GM23338 (cell line): ENCODE data around the gene TMEM30B. TPM values are rescaled to one million over a fixed set of nuclear protein-coding genes. Genes with fewer than 3 reads are reported as not detected.

Source experiments
- ATAC-seq: fragments of 200-7000 bp; cut with Tn5 transposase; 3 replicates; pipeline ENCODE4 v1.9.1; 2020
- DNase-seq: peaks from one replicate; pipeline ENCODE4 v3.0.0-alpha.2; 2015; ENCODE audit warnings: low spot score
- H2AFZ ChIP-seq: fragments of 200-600 bp; sonication (generic); 2 replicates; pipeline ENCODE4 v1.8.0; 2016; ENCODE audit warnings: antibody characterized with exemption, mild to moderate bottlenecking, moderate library complexity
- H3F3A ChIP-seq: fragments of 200-600 bp; sonication (generic); replicated peaks from 2 replicates; pipeline ENCODE4 v1.8.0; 2017; ENCODE audit warnings: antibody characterized with exemption, mixed run types, low read depth
- H3K27ac ChIP-seq: fragments of 200-600 bp; sonication (generic); 2 replicates; pipeline ENCODE4 v1.6.1; 2016; ENCODE audit warnings: low read depth
- H3K27me3 ChIP-seq: fragments of 200-600 bp; sonication (generic); 2 replicates; pipeline ENCODE4 v1.8.0; 2016; ENCODE audit warnings: mild to moderate bottlenecking, mixed run types, moderate library complexity; ENCODE audit not compliant: insufficient read depth
- H3K36me3 ChIP-seq: fragments of 200-600 bp; sonication (generic); 2 replicates; pipeline ENCODE4 v1.8.0; 2016; ENCODE audit warnings: mild to moderate bottlenecking; ENCODE audit not compliant: insufficient read depth
- H3K4me1 ChIP-seq: fragments of 200-600 bp; sonication (generic); 2 replicates; pipeline ENCODE4 v1.8.0; 2016; ENCODE audit warnings: mild to moderate bottlenecking, moderate library complexity; ENCODE audit not compliant: insufficient read depth
- H3K4me2 ChIP-seq: fragments of 200-600 bp; sonication (generic); 2 replicates; pipeline ENCODE4 v1.7.1; 2017; ENCODE audit warnings: mixed run types
- H3K4me3 ChIP-seq: fragments of 200-600 bp; sonication (generic); 2 replicates; pipeline ENCODE4 v1.6.1; 2016; ENCODE audit warnings: mixed run types
- H3K79me2 ChIP-seq: fragments of 200-600 bp; sonication (generic); replicated peaks from 2 replicates; pipeline ENCODE4 v1.8.0; 2017; ENCODE audit warnings: mild to moderate bottlenecking; ENCODE audit not compliant: insufficient read depth
- H3K9me2 ChIP-seq: fragments of 200-600 bp; sonication (generic); 2 replicates; pipeline ENCODE4 v1.8.0; 2017; ENCODE audit not compliant: insufficient read depth
- H4K20me1 ChIP-seq: fragments of 200-600 bp; sonication (generic); replicated peaks from 2 replicates; pipeline ENCODE4 v1.8.0; 2017; ENCODE audit warnings: mild to moderate bottlenecking; ENCODE audit not compliant: insufficient read depth
- H3K27ac Mint-ChIP-seq: 2 replicates; pipeline ENCODE4 v1.8.0; 2020; ENCODE audit warnings: inconsistent platforms, mild to moderate bottlenecking, moderate library complexity, mixed read lengths
- H3K27me3 Mint-ChIP-seq: 3 replicates; pipeline ENCODE4 v1.8.0; 2022; ENCODE audit warnings: low read depth, mild to moderate bottlenecking, moderate library complexity, mixed read lengths, inconsistent platforms; ENCODE audit not compliant: insufficient read depth, poor library complexity
- H3K36me3 Mint-ChIP-seq: 3 replicates; pipeline ENCODE4 v1.8.0; 2021; ENCODE audit warnings: low read depth, mild to moderate bottlenecking, inconsistent platforms, moderate library complexity, mixed read lengths
- H3K4me1 Mint-ChIP-seq: 3 replicates; pipeline ENCODE4 v1.8.0; 2020; ENCODE audit warnings: mild to moderate bottlenecking, inconsistent platforms, mixed read lengths
- H3K4me3 Mint-ChIP-seq: 3 replicates; pipeline ENCODE4 v1.8.0; 2021; ENCODE audit warnings: moderate library complexity, mild to moderate bottlenecking, inconsistent platforms, mixed read lengths
- H3K9me3 Mint-ChIP-seq: 3 replicates; pipeline ENCODE4 v1.8.0; 2020; ENCODE audit warnings: moderate library complexity, mild to moderate bottlenecking, inconsistent platforms, mixed read lengths
- CTCF ChIP-seq, 2 experiments: fragments of 200-600 bp in 1 of 2; sonication (generic) in 1 of 2; conservative IDR thresholded peaks; 2 replicates each; pipeline versions ENCODE4 v1.5.1 to v1.6.1; 2016 to 2017; ENCODE audit warnings: antibody characterized with exemption in 2 of 2, low read depth in 2 of 2, mild to moderate bottlenecking in 2 of 2, moderate library complexity in 1 of 2
- ETS1 ChIP-seq: IDR thresholded peaks from 2 replicates; pipeline ENCODE4 v1.6.1; 2016; ENCODE audit warnings: antibody characterized with exemption
- JUNB ChIP-seq: IDR thresholded peaks from one replicate; pipeline ENCODE4 v1.6.1; 2016; ENCODE audit warnings: antibody characterized with exemption; ENCODE audit not compliant: unreplicated experiment
- NANOG ChIP-seq: IDR thresholded peaks from 2 replicates; pipeline ENCODE4 v1.6.1; 2016; ENCODE audit warnings: antibody characterized with exemption, borderline replicate concordance
- REST ChIP-seq: IDR thresholded peaks from one replicate; pipeline ENCODE4 v1.6.1; 2018; ENCODE audit warnings: antibody characterized with exemption; ENCODE audit not compliant: unreplicated experiment
- STAT1 ChIP-seq: IDR thresholded peaks from one replicate; pipeline ENCODE4 v1.6.1; 2016; ENCODE audit warnings: antibody characterized with exemption; ENCODE audit not compliant: unreplicated experiment
- ZNF114 ChIP-seq: fragments of 250-450 bp; sonication (Bioruptor Pico); IDR thresholded peaks from 2 replicates; pipeline ENCODE4 v1.5.0; 2020; ENCODE audit warnings: mild to moderate bottlenecking, moderate library complexity
- ZNF331 ChIP-seq: fragments of 250-450 bp; sonication (Bioruptor Pico); IDR thresholded peaks from 2 replicates; pipeline ENCODE4 v1.5.0; 2020; ENCODE audit warnings: low read depth, mild to moderate bottlenecking, moderate library complexity
- polyA plus RNA-seq: library from polyadenylated mRNA; unstranded; fragments of >200 nt; fragmentation: Nextera tagmentation; extraction: Ambion mirVana; gene quantifications from 2 replicates; pipeline ENCODE4 v1.2.1, GENCODE V29; 2016
- total RNA-seq: library from RNA; depleted of rRNA; stranded (reverse); fragments of >200 nt; shearing (Covaris generic); gene quantifications from 2 replicates; pipeline ENCODE4 v1.2.3, GENCODE V29; 2014

TMEM30B gene
- total and polyA plus RNA-seq, 2 experiments from 2014 or later, result 7.2 to 22.9 TPM

GRCh38 chr14:61238611-61239245 lies 42.4 kb downstream of the TMEM30B start (continued):
- TF ChIP-seq JUNB, result no peak
- TF ChIP-seq CTCF (conservative IDR thresholded peaks at IDR 0.05; ENCODE audit: low read depth in 2 of 2), result no peak
- no peak for TF ChIP-seq ETS1

GRCh38 chr14:61234215-61234916 lies 46.8 kb downstream of the TMEM30B start:
- ATAC-seq, result no peak
- peaks cover 8% of the 10 kb centered on the region; the same call in 2 of the 3 replicates for H3K36me3 Mint-ChIP-seq

More at GRCh38 chr14:61234215-61234916, 46.8 kb downstream of the TMEM30B start:
- H3K9me3 Mint-ChIP-seq, result peaks cover 5% of the 10 kb centered on the region; the same call in 2 of the 3 replicates
- TF ChIP-seq REST, result no peak
- no peak for TF ChIP-seq NANOG
- no peak for TF ChIP-seq CTCF (conservative IDR thresholded peaks at IDR 0.05; ENCODE audit: low read depth in 2 of 2)
- no peak for TF ChIP-seq ZNF114 (CRISPR knock-in tag)
- TF ChIP-seq STAT1, result no peak
- TF ChIP-seq ZNF331, result no peak
- H2AFZ ChIP-seq, result no peak overlapping the region
- no peaks in the 10 kb centered on the region for H3K79me2 ChIP-seq
- H3K4me3 ChIP-seq, result no peak overlapping the region
- no peak for DNase-seq
- H3K4me2 ChIP-seq, result no peak overlapping the region
- no peaks in the 10 kb centered on the region for H4K20me1 ChIP-seq
- no peak overlapping the region for H3K27ac Mint-ChIP-seq
- H3K36me3 ChIP-seq, result no peaks in the 10 kb centered on the region
- H3K27ac ChIP-seq, result no peak overlapping the region
- H3K9me2 ChIP-seq, result no peaks in the 10 kb centered on the region
- peaks cover 1% of the 10 kb centered on the region for H3K27me3 Mint-ChIP-seq
- no peak overlapping the region for H3K4me3 Mint-ChIP-seq
- H3F3A ChIP-seq, result peaks cover 3% of the 10 kb centered on the region; the same call in 1 of the 2 replicates
- H3K4me1 Mint-ChIP-seq, result peaks cover 40% of the 10 kb centered on the region
- no peaks in the 10 kb centered on the region for H3K27me3 ChIP-seq
- peaks cover 33% of the 10 kb centered on the region for H3K4me1 ChIP-seq
